Uterine smooth muscle cell (primary cell): ENCODE results near the gene RAB37. TPM values are rescaled to one million over a fixed set of nuclear protein-coding genes. Genes with fewer than 3 reads are reported as not detected.

Experiments used
- total RNA-seq: library from RNA; depleted of rRNA; stranded (reverse); fragments of >200 nt; gene quantifications from 2 replicates; pipeline ENCODE4 v1.2.3, GENCODE V29; 2014

The RAB37 gene
- 0.11 TPM in 1 of 2 replicates, not detected in the other for total RNA-seq

DNA sequence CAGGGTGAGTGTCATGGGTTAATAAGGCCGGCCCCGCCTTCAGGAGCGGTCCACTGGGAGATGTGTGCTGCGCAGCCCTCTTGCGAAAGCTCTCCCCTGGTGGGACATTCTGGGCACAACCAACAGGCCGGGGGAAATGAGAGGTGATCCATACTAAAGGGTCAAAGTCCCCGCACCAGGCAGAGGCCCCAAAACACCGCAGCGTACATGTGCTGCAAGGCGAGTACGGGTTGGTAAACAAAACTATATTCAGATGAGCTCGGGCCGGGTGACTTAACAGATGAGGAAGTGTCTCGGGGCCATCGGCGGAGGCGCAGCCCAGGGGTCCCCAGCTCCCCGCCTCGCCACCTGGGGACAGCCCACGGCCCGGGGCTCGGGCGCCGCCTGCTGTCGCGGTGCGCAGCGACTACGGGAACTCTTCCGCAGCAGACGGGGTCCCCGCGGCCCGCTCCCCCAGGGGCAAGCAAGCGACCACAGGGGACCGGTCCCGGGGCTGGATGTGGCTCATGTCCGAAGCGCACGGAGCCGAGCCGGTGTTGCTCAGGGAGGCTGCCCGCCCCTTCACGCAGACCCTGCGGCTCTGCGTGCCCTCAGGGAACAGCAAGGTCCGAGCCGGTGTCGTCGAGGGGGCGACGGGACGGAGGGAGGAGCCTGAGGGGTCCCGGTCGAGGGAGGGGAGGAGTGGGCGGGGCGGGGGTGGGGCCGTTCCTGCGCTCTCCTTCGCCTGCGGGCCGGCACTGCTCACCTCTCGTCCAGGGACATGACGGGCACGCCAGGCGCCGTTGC, at the start of gene RAB37:
TSS of gene RAB37 (plus strand) at position 744 of the 786 bp plus-strand sequence. CDS start at position 761, 17 bp downstream.

GRCh38 chr17:74712756-74713155, 24.3 kb upstream of the RAB37 start, which contains the start of gene CD300LF:
Gene CD300LF (minus strand): TSS chr17:74712923. CDS start chr17:74712866, 57 bp downstream.

GRCh38 chr17:74748529-74749278, 11.6 kb downstream of the RAB37 start, which contains the start of gene NHERF1:
Gene NHERF1 (plus strand): TSS chr17:74748628. CDS start chr17:74748847, 219 bp downstream.

DNA sequence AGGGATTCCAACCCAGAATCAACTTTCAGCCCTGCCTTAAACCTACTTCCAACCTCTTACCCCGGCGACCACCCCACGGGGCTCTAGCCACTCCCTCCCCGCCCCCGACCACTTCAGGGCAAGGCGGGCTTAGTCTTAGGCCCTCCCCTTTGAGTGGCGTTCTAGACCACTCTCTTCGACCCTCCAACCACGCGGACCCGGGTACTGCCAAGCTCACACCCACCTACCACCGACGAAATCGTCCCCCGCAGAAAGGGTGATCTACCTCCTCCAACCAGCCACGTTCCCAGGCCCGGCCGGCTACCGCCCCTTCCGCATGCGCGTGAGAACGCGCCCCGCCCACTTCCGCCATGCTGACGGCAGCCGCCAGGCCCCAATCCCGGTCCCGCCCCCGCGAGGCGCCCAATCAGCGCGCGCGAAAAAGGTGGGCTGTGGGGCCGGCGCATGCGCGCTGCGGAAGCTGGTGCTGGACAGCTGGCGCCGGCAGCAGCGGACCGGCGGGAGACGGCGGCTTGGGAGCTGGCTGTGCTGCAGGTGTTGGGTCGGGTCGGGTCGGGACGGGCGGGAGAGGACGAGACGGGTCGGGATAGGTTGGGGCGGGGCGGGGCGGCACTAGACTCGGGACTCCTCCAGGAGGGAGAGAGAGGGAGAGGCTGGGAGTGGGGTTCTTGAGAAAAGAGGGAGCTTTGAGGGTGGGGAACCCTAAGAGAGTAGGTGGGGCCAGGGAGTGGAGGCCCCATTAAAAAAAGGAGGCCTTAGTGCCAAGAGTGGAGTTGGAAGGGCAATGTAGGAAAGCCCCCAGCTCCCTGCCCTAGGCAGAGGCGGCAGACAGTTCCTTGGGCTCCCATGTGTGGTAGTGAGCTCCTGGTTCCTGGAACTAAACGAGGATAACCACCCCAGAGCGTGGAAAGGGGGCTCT, 39.2 kb downstream of the RAB37 start, which contains the start of gene NAT9:
TSS of gene NAT9 (minus strand) at position 302 of the 919 bp plus-strand sequence. CDS start 647 bp downstream, outside the sequence.

Other genes starting within 250 kb of the RAB37 start
- gene CD300LB, start 205.8 kb upstream of the RAB37 start, total RNA-seq: not detected in 2 replicates
- not detected in 2 replicates for gene CD300C, start 191.1 kb upstream of the RAB37 start, total RNA-seq
- not detected in 2 replicates for gene CD300H, start 169.7 kb upstream of the RAB37 start, total RNA-seq
- gene CD300LD, start 145.0 kb upstream of the RAB37 start, total RNA-seq: not detected in 2 replicates
- gene CD300E, start 113.5 kb upstream of the RAB37 start, total RNA-seq: not detected in 2 replicates
- gene CD300LF, start 24.3 kb upstream of the RAB37 start, total RNA-seq: not detected in 2 replicates
- gene NHERF1, start 11.4 kb downstream of the RAB37 start, total RNA-seq: 12.6 and 17.1 TPM in 2 replicates
- 43.3 and 51.9 TPM in 2 replicates for gene NAT9, start 39.1 kb downstream of the RAB37 start, total RNA-seq
- gene GRIN2C, start 122.6 kb downstream of the RAB37 start, total RNA-seq: 0.11 and 0.12 TPM in 2 replicates
- gene FDXR, start 135.7 kb downstream of the RAB37 start, total RNA-seq: 21.6 and 52.0 TPM in 2 replicates
- gene FADS6, start 156.4 kb downstream of the RAB37 start, total RNA-seq: not detected in 2 replicates
- under 0.01 TPM in 1 of 2 replicates, not detected in the other for gene USH1G, start 186.0 kb downstream of the RAB37 start, total RNA-seq
- gene OTOP2, start 187.0 kb downstream of the RAB37 start, total RNA-seq: not detected in 2 replicates
- not detected in 2 replicates for gene OTOP3, start 198.6 kb downstream of the RAB37 start, total RNA-seq
- gene HID1, start 235.5 kb downstream of the RAB37 start, total RNA-seq: 0.44 and 0.75 TPM in 2 replicates